K562 (cell line): ENCODE measurements around the gene PMF1.

ENCODE experiments used
- AFF4 ChIP-seq: sonication (generic); formaldehyde crosslinking; IDR thresholded peaks from 2 replicates; pipeline ENCODE4 v1.8.0; 2023; ENCODE audit warnings: mild to moderate bottlenecking, missing genetic modification reagents
- ARHGAP35 ChIP-seq: fragments of 450-650 bp; IDR thresholded peaks from 2 replicates; pipeline ENCODE4 v1.6.1; 2018; ENCODE audit not compliant: partially characterized antibody
- CUX1 ChIP-seq: fragments of 200-800 bp; sonication (Bioruptor generic); IDR thresholded peaks from 2 replicates; pipeline ENCODE4 v1.6.1; 2016; ENCODE audit warnings: missing genetic modification characterization, missing compliant biosample characterization
- FOXP4 ChIP-seq: sonication (generic); formaldehyde crosslinking; IDR thresholded peaks from 2 replicates; pipeline ENCODE4 v1.8.0; 2022; ENCODE audit warnings: mild to moderate bottlenecking, missing genetic modification reagents, borderline replicate concordance
- HCFC1 ChIP-seq: IDR thresholded peaks from 2 replicates; pipeline ENCODE4 v1.6.1; 2012; ENCODE audit warnings: low read depth, low read length, improper control_type of control experiment
- MAFK ChIP-seq: IDR thresholded peaks from 2 replicates; pipeline ENCODE4 v1.6.1; 2011; ENCODE audit warnings: low read length, improper control_type of control experiment
- RBM34 ChIP-seq: fragments of 200-400 bp; formaldehyde crosslinking; IDR thresholded peaks from 2 replicates; pipeline ENCODE4 v1.6.1; 2018; ENCODE audit warnings: low read length, borderline replicate concordance; ENCODE audit not compliant: insufficient read depth
- YY1 ChIP-seq, 3 experiments: IDR thresholded peaks; 2 replicates each; pipeline ENCODE4 v1.6.1; 2011; ENCODE audit warnings: low read length in 2 of 3, mild to moderate bottlenecking in 2 of 3, moderate library complexity in 2 of 3, borderline replicate concordance in 1 of 3, control low read depth in 1 of 3, low read depth in 1 of 3; ENCODE audit not compliant: insufficient read depth in 3 of 3, insufficient replicate concordance in 2 of 3, control insufficient read depth in 1 of 3, insufficient read length in 1 of 3; ENCODE audit errors: extremely low read depth in 1 of 3
- ZKSCAN3 ChIP-seq: fragments of 250-450 bp; sonication (Bioruptor Pico); IDR thresholded peaks from 2 replicates; pipeline ENCODE4 v1.4.0; 2020
- ZNF239 ChIP-seq: fragments of 250-450 bp; sonication (Bioruptor Pico); IDR thresholded peaks from 2 replicates; pipeline ENCODE4 v1.4.0; 2020; ENCODE audit warnings: mild to moderate bottlenecking
- ZNF274 ChIP-seq: IDR thresholded peaks from 2 replicates; pipeline ENCODE4 v1.6.1; 2011; ENCODE audit warnings: low read depth, mild to moderate bottlenecking, low read length, moderate library complexity, borderline replicate concordance
- ZNF695 ChIP-seq: fragments of 450-650 bp; formaldehyde crosslinking; IDR thresholded peaks from 2 replicates; pipeline ENCODE4 v1.4.0; 2020; ENCODE audit warnings: mild to moderate bottlenecking, moderate library complexity

GRCh38 chr1:156286061-156286460 lies 73.3 kb downstream of the PMF1 start:
- TF ChIP-seq HCFC1: no peak
- no peak for TF ChIP-seq YY1 (IDR thresholded peaks at IDR 0.05; ENCODE audit: borderline replicate concordance in 1 of 3, control insufficient read depth in 1 of 3, extremely low read depth in 1 of 3, insufficient read depth in 3 of 3, insufficient read length in 1 of 3, insufficient replicate concordance in 2 of 3, low read depth in 1 of 3, low read length in 2 of 3)
- TF ChIP-seq ZNF239 (CRISPR knock-in tag): no peak
- no peak for TF ChIP-seq ZNF274
- no peak for TF ChIP-seq ZNF695 (CRISPR knock-in tag)
- no peak for TF ChIP-seq ARHGAP35
- TF ChIP-seq RBM34: no peak
- TF ChIP-seq ZKSCAN3 (CRISPR knock-in tag): no peak
- no peak for TF ChIP-seq AFF4 (CRISPR knock-in tag)
- no peak for TF ChIP-seq FOXP4 (CRISPR knock-in tag)
- TF ChIP-seq MAFK: no peak
- no peak for TF ChIP-seq CUX1 (CRISPR knock-in tag)
